HG03097 (cell line): ENCODE measurements around the gene GSPT2.
A peak's percentile ranks its signal among the peaks of the same experiment; 100 is the strongest.
"Not testable (repeated sequence)": the region's sequence is repeated elsewhere in the genome, so short reads cannot be mapped to it uniquely, and the experiment has no call there.

Experiments
- ATAC-seq: cut with Tn5 transposase; IDR thresholded peaks from one replicate; pipeline ENCODE4 v1.9.1; 2021; ENCODE audit not compliant: unreplicated experiment, low FRiP score

Gene GSPT2

GRCh38 chrX:51743179-51743957, at the start of gene GSPT2:
TSS of gene GSPT2 (plus strand) at chrX:51743442. CDS start at chrX:51743627, 185 bp downstream.
- ATAC-seq = peak; percentile 93

- no peak for ATAC-seq
Observed at GRCh38 chrX:51694254-51694653, 49.0 kb upstream of the GSPT2 start.

- ATAC-seq = no peak
Observed at GRCh38 chrX:51697397-51697796, 45.8 kb upstream of the GSPT2 start.

- ATAC-seq = not testable (repeated sequence)
Observed at GRCh38 chrX:51710277-51711164, 32.7 kb upstream of the GSPT2 start, which contains the start of gene CENPVL1. TSS of gene CENPVL1 (plus strand) at chrX:51710512. CDS start at chrX:51710512, 0 bp downstream.

- not testable (repeated sequence) for ATAC-seq
Observed at GRCh38 chrX:51712943-51713647, 30.1 kb upstream of the GSPT2 start.

- no peak for ATAC-seq
Observed at GRCh38 chrX:51728202-51728601, 15.0 kb upstream of the GSPT2 start.

GRCh38 chrX:51737091-51737490, 6.2 kb upstream of the GSPT2 start:
- ATAC-seq = no peak

- ATAC-seq = no peak
Observed at GRCh38 chrX:51742586-51742985, 656 bp upstream of the GSPT2 start.

GRCh38 chrX:51747671-51748070, 4.4 kb downstream of the GSPT2 start:
- no peak for ATAC-seq

- ATAC-seq = no peak
Observed at GRCh38 chrX:51759055-51759839, 16.0 kb downstream of the GSPT2 start.

- no peak for ATAC-seq
Observed at GRCh38 chrX:51760657-51761056, 17.4 kb downstream of the GSPT2 start.

GRCh38 chrX:51766546-51766945, 23.3 kb downstream of the GSPT2 start:
- ATAC-seq = no peak

- no peak for ATAC-seq
Observed at GRCh38 chrX:51776851-51777250, 33.6 kb downstream of the GSPT2 start.

GRCh38 chrX:51779306-51779705, 36.1 kb downstream of the GSPT2 start:
- no peak for ATAC-seq

GRCh38 chrX:51795136-51795535, 51.9 kb downstream of the GSPT2 start:
- ATAC-seq = no peak
